Mesendoderm (in vitro differentiated cells): ENCODE measurements around the gene ZNF483.

Source experiments
- DNase-seq: peaks from one replicate; pipeline ENCODE4 v3.0.0; 2013
- H2AK5ac ChIP-seq: 2 replicates; pipeline ENCODE4 v1.6.1; 2013; ENCODE audit warnings: low read length, inconsistent platforms
- H2BK120ac ChIP-seq: 2 replicates; pipeline ENCODE4 v1.6.1; 2013; ENCODE audit warnings: low read depth, mild to moderate bottlenecking, low read length, moderate library complexity, mixed read lengths
- H2BK15ac ChIP-seq: replicated peaks from 2 replicates; pipeline ENCODE4 v1.6.1; 2013; ENCODE audit warnings: low read depth, mild to moderate bottlenecking, moderate library complexity
- H2BK5ac ChIP-seq: 2 replicates; pipeline ENCODE4 v1.6.1; 2013; ENCODE audit warnings: low read length, inconsistent platforms
- H3K18ac ChIP-seq: 2 replicates; pipeline ENCODE4 v1.6.1; 2013; ENCODE audit warnings: mild to moderate bottlenecking, low read length, mixed read lengths
- H3K23ac ChIP-seq: one replicate; pipeline ENCODE4 v1.6.1; 2013; ENCODE audit warnings: low read length
- H3K27ac ChIP-seq: 2 replicates; pipeline ENCODE4 v1.5.1; 2013; ENCODE audit warnings: low read depth, mild to moderate bottlenecking, inconsistent platforms, low read length, moderate library complexity
- H3K27me3 ChIP-seq: 2 replicates; pipeline ENCODE4 v1.6.1; 2013; ENCODE audit warnings: low read length, control low read depth, mild to moderate bottlenecking, inconsistent platforms; ENCODE audit not compliant: insufficient read depth, poor library complexity
- H3K36me3 ChIP-seq: 2 replicates; pipeline ENCODE4 v1.6.1; 2013; ENCODE audit warnings: low read length, inconsistent platforms; ENCODE audit not compliant: control insufficient read depth, insufficient read depth
- H3K4ac ChIP-seq: one replicate; pipeline ENCODE4 v1.6.1; 2013; ENCODE audit warnings: low read depth, mild to moderate bottlenecking, low read length, moderate library complexity
- H3K4me1 ChIP-seq: 2 replicates; pipeline ENCODE4 v1.6.1; 2013; ENCODE audit warnings: low read depth, low read length, inconsistent platforms; ENCODE audit not compliant: control insufficient read depth
- H3K4me2 ChIP-seq: 2 replicates; pipeline ENCODE4 v1.6.1; 2013; ENCODE audit warnings: low read length
- H3K4me3 ChIP-seq: 2 replicates; pipeline ENCODE4 v1.5.1; 2013; ENCODE audit warnings: mild to moderate bottlenecking, low read length
- H3K56ac ChIP-seq: one replicate; pipeline ENCODE4 v1.6.1; 2013; ENCODE audit warnings: low read length
- H3K79me1 ChIP-seq: 2 replicates; pipeline ENCODE4 v1.6.1; 2013; ENCODE audit warnings: low read length, inconsistent platforms
- H3K79me2 ChIP-seq: 2 replicates; pipeline ENCODE4 v1.6.1; 2013; ENCODE audit warnings: mild to moderate bottlenecking, low read length; ENCODE audit not compliant: control insufficient read depth, insufficient read depth
- H3K9ac ChIP-seq: 2 replicates; pipeline ENCODE4 v1.6.1; 2013; ENCODE audit warnings: low read length, inconsistent platforms
- H4K5ac ChIP-seq: one replicate; pipeline ENCODE4 v1.6.1; 2013; ENCODE audit warnings: low read length
- H4K8ac ChIP-seq: one replicate; pipeline ENCODE4 v1.6.1; 2013; ENCODE audit warnings: low read depth, mild to moderate bottlenecking, control low read depth, low read length, moderate library complexity
- whole genome bisulfite sequencing: extraction: QIAGEN DNeasy Blood & Tissue Kit; methylation state at CpG from one replicate; pipeline ENCODE4 v1.1.7; 2013; ENCODE audit warnings: low lambda C conversion rate, missing lambda C conversion rate; ENCODE audit not compliant: insufficient coverage; ENCODE audit errors: extremely low coverage; 5-methylcytosine and 5-hydroxymethylcytosine counted together

ZNF483 gene

GRCh38 chr9:111604054-111604615 is 79.2 kb downstream of the ZNF483 start:
- H3K4me1 ChIP-seq, result peaks cover 7% of the 10 kb centered on the region
- no peak overlapping the region for H2BK120ac ChIP-seq
- no peak overlapping the region for H4K5ac ChIP-seq
- H2BK5ac ChIP-seq, result peak overlapping the region; percentile 88
- H3K36me3 ChIP-seq, result no peaks in the 10 kb centered on the region
- H3K56ac ChIP-seq, result peak overlapping the region; percentile 78
- peak overlapping the region; percentile 37 for H2AK5ac ChIP-seq
- no CpG with 5 or more reads among the region's 16 CpGs for WGBS
- peak overlapping the region; percentile 98 for H3K23ac ChIP-seq
- no peaks in the 10 kb centered on the region for H3K79me2 ChIP-seq
- H3K18ac ChIP-seq, result peak overlapping the region; percentile 64
- no peak overlapping the region for H3K4me2 ChIP-seq
- peak overlapping the region; percentile 87 for H3K27ac ChIP-seq
- DNase-seq, result peak; percentile 78
- H2BK15ac ChIP-seq, result no peak overlapping the region
- peak overlapping the region; percentile 23 for H3K9ac ChIP-seq
- H3K27me3 ChIP-seq, result no peaks in the 10 kb centered on the region
- H3K4ac ChIP-seq, result peak overlapping the region; percentile 82
- no peak overlapping the region for H4K8ac ChIP-seq
- no peaks in the 10 kb centered on the region for H3K79me1 ChIP-seq
- no peak overlapping the region for H3K4me3 ChIP-seq

GRCh38 chr9:111605041-111605559 is 80.1 kb downstream of the ZNF483 start:
- Histone ChIP-seq H3K4me3 (no peak overlapping the region), H2BK5ac (peak overlapping the region; percentile 17), H4K8ac (no peak overlapping the region), H3K27me3 (no peaks in the 10 kb centered on the region), H3K79me2 (no peaks in the 10 kb centered on the region), H2AK5ac (no peak overlapping the region), H3K79me1 (no peaks in the 10 kb centered on the region), H3K4ac (no peak overlapping the region), H3K9ac (no peak overlapping the region), H3K4me1 (peaks cover 7% of the 10 kb centered on the region), H3K18ac (no peak overlapping the region), H2BK15ac (no peak overlapping the region), H3K27ac (no peak overlapping the region), H3K56ac (peak overlapping the region; percentile 27), H4K5ac (no peak overlapping the region), H3K36me3 (no peaks in the 10 kb centered on the region), H3K23ac (no peak overlapping the region), H3K4me2 (no peak overlapping the region), H2BK120ac (no peak overlapping the region)
- no CpG with 5 or more reads among the region's 9 CpGs for WGBS
- DNase-seq, result no peak

- Histone ChIP-seq H3K4me2 (no peak overlapping the region), H3K18ac (no peak overlapping the region), H4K8ac (no peak overlapping the region), H2AK5ac (no peak overlapping the region), H3K27me3 (no peaks in the 10 kb centered on the region), H3K4ac (no peak overlapping the region), H3K27ac (no peak overlapping the region), H3K79me2 (no peaks in the 10 kb centered on the region), H3K23ac (no peak overlapping the region), H3K56ac (no peak overlapping the region), H3K36me3 (no peaks in the 10 kb centered on the region), H3K79me1 (no peaks in the 10 kb centered on the region), H4K5ac (no peak overlapping the region), H2BK120ac (no peak overlapping the region), H2BK5ac (no peak overlapping the region), H3K4me1 (no peaks in the 10 kb centered on the region), H2BK15ac (no peak overlapping the region), H3K4me3 (no peak overlapping the region), H3K9ac (no peak overlapping the region)
- no peak for DNase-seq
- WGBS, result no CpG with 5 or more reads among the region's 5 CpGs
Observed at GRCh38 chr9:111610149-111610548, 85.2 kb downstream of the ZNF483 start.

- H3K27me3 ChIP-seq, result no peaks in the 10 kb centered on the region
- H3K23ac ChIP-seq, result no peak overlapping the region
- no peak overlapping the region for H3K4ac ChIP-seq
- no peak overlapping the region for H3K4me3 ChIP-seq
- H3K27ac ChIP-seq, result no peak overlapping the region
- no peak for DNase-seq
- no peak overlapping the region for H3K18ac ChIP-seq
- no peaks in the 10 kb centered on the region for H3K79me1 ChIP-seq
- no peak overlapping the region for H3K4me2 ChIP-seq
- no peaks in the 10 kb centered on the region for H3K36me3 ChIP-seq
- no peaks in the 10 kb centered on the region for H3K4me1 ChIP-seq
- no peak overlapping the region for H3K56ac ChIP-seq
- no peak overlapping the region for H2BK15ac ChIP-seq
- H4K5ac ChIP-seq, result no peak overlapping the region
- WGBS, result no CpG with 5 or more reads among the region's 7 CpGs
- no peaks in the 10 kb centered on the region for H3K79me2 ChIP-seq
- H2AK5ac ChIP-seq, result no peak overlapping the region
- H3K9ac ChIP-seq, result no peak overlapping the region
- no peak overlapping the region for H4K8ac ChIP-seq
- no peak overlapping the region for H2BK5ac ChIP-seq
- no peak overlapping the region for H2BK120ac ChIP-seq
Observed at GRCh38 chr9:111610845-111611244, 85.9 kb downstream of the ZNF483 start.

- no peak overlapping the region for H3K23ac ChIP-seq
- H3K4ac ChIP-seq, result no peak overlapping the region
- H3K27me3 ChIP-seq, result no peaks in the 10 kb centered on the region
- H3K79me1 ChIP-seq, result no peaks in the 10 kb centered on the region
- no peaks in the 10 kb centered on the region for H3K4me1 ChIP-seq
- H3K18ac ChIP-seq, result no peak overlapping the region
- H3K56ac ChIP-seq, result no peak overlapping the region
- H3K4me3 ChIP-seq, result no peak overlapping the region
- H3K36me3 ChIP-seq, result no peaks in the 10 kb centered on the region
- no peak overlapping the region for H2BK5ac ChIP-seq
- no peak overlapping the region for H3K9ac ChIP-seq
- no peak overlapping the region for H3K27ac ChIP-seq
- no peaks in the 10 kb centered on the region for H3K79me2 ChIP-seq
- DNase-seq, result no peak
- no peak overlapping the region for H2BK120ac ChIP-seq
- H3K4me2 ChIP-seq, result no peak overlapping the region
- no peak overlapping the region for H4K5ac ChIP-seq
- H4K8ac ChIP-seq, result no peak overlapping the region
- no peak overlapping the region for H2BK15ac ChIP-seq
- no CpG with 5 or more reads among the region's 4 CpGs for WGBS
- H2AK5ac ChIP-seq, result no peak overlapping the region
Observed at GRCh38 chr9:111613436-111614040, 88.6 kb downstream of the ZNF483 start.
